Activated T-cell treated with anti-CD3 and anti-CD28 coated beads for 4 hours (primary cell): ENCODE data around the gene PRSS37.
"Not testable (repeated sequence)": the region's sequence is repeated elsewhere in the genome, so short reads cannot be mapped to it uniquely, and the experiment has no call there.

ENCODE experiments used
- DNase-seq: peaks from one replicate; pipeline ENCODE4 v3.0.0-alpha.2; 2020

The PRSS37 gene, protein sequence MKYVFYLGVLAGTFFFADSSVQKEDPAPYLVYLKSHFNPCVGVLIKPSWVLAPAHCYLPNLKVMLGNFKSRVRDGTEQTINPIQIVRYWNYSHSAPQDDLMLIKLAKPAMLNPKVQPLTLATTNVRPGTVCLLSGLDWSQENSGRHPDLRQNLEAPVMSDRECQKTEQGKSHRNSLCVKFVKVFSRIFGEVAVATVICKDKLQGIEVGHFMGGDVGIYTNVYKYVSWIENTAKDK

DNA sequence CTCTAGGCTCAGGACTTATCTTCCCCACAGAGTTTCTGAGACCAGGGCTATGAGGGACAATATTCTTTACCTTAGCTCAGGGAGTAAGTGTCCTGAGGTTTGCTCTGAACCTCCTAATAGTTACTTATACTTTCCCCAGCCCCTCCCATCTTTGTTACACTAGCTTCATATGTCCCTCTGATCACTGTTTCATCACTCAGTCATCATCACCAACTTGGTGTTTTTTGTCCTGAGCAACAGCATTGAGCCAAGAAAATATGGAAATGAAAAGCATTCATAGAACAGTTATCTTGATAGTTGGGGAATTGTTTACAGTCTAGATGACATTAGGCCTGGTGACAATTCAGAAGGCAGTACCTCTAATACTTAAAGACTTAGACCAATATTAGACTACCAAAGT lies at the start of gene PRSS37:
PRSS37 (minus strand) TSS at position 101 of the 400 bp plus-strand sequence. CDS start 436 bp downstream, outside the sequence.
- DNase-seq, result no peak

DNA sequence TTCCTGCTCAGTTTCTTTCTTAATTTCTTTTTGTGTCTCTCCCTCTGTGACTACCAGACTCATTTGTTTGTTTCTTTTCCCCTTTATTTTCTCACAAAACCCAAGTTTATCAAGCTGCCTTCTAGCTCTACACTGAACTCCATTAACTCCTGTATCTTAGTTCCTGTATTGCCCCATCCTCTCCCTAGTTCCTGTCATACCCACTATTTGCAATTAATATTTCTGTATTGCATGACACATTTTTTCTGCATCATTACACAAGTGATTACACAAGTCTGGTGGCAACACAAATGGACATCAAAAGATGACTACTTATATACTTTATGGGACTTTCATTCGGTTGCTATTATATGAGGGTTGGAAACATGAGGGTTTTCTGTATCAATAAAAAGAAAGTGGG lies 48.0 kb upstream of the PRSS37 start:
- DNase-seq, result no peak

DNA sequence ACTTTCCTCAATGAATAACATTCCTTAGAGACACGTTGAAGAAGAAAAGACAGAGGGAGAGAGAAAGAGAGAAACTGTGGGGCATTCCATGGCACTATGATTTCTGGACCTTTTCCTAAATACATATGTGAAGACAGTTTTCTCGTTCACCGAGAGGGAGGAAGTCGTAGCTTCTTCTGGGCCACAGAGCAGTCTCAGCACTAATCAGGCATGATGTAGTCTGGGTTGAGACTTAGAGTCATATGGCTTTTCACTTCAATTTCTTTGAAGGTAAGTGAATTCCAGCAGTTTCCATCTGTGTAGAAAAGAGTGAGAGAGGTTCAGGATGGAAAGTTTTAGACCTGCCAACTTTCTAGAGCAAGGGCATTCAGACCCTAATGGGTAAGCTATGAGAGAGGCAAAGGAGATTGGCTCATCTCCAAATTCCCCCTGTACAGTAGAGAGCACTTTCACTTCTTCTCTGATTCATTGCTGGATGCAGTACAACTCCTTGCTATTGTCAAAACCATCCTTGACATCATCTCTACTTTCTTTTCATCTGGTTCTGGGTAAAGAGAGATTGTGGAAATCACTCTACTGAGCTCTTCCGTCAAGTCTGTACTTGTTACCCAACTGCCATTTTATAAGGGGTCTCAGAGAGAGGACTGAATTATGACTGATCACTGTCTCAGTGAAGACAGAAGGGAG lies 43.4 kb upstream of the PRSS37 start:
- DNase-seq, result no peak

DNA sequence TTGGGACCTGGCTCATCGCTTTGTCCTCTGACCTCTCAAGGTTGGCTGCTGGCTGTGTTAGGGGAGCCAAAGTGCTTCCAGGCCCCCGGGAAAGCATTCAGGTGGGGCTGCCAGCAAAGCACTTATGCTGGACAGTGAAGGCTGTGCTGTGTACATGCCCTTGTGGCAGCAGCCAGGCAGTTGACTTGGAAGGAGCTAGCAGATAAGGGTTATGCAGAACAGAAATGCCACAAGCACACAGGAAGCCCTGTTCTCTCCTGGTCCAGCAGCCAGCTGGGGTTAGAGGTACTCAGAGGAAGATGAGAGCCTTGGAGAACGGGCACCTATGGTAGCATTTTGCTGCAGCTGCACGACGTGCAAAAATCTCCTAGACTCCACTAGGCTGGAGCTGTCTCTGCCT lies 39.7 kb upstream of the PRSS37 start:
- DNase-seq, result no peak

DNA sequence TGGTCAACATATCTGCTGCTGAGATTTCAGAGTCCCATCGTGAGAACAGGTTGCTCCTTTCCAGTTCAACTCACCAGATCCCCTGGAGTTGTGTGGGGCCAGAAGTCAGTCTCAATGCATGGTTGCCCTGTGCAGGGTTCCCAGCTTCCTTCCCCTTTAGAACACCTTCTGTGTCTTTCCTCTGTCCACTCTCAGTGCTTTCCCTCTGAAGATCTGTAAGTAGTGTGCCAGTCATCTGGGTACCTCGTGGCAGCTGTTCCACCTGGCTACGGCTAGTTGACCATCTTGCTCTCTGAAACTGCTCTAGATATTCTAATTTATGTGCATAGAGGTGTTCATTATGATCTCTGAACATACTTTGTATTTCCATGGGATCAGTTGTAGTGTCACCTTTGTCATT lies 36.1 kb upstream of the PRSS37 start:
- no peak for DNase-seq

DNA sequence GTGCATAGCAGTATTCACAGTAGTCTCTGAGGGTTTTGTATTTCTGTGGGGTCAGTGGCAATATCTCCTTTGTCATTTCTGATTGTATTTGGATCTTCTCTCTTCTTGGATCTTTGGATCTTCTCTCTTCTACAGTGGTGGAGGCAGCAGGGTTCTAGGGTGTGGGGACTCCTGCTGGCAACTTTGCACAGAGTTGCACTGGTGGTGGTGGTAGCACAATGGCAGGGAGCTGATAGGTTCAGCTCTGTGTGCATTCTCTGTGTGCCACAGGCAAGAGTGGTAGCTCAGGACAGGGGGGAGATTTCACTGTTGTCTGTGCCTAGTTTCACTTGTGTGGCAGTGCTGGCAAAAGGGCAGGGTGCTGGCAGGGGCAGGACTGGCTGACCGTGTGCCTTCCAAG lies 35.1 kb upstream of the PRSS37 start:
- DNase-seq, result no peak

DNA sequence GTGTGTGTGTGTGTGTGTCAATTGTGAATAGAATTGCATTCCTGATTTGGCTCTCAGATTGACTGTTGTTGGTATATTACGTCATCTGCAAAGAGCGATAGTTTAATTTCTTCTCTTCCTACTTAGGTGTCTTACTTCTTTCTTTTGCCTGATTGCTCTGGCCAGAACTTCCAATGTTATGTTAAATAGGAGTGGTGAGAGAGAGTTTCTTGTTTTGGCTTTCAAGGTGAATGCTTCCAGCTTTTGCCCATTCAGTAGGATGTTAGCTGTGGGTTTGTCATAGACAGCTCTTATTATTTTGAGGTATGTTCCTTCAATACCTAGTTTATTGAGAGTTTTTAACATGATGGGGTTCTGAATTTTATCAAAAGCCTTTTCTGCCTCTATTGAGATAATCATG lies 34.2 kb upstream of the PRSS37 start:
- no peak for DNase-seq

DNA sequence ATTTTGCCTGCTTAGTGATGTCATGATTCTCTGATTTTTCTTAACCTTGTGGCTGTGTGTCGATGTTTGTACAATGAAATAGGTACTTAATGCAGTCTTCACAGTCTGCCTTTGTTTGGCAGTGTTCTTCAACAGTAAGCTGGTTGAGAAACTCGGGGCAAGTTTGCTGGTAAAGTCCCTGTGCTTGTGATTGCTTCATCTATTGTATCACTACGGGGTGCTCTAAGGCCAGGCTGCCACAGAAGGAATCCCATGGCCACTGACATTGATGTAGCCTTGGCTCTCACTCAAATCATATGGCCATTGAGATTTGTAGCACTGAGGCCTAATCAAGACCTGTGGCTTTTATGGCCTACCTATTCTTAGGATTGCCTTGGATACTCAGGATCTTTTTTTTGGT lies 33.5 kb upstream of the PRSS37 start:
- no peak for DNase-seq

DNA sequence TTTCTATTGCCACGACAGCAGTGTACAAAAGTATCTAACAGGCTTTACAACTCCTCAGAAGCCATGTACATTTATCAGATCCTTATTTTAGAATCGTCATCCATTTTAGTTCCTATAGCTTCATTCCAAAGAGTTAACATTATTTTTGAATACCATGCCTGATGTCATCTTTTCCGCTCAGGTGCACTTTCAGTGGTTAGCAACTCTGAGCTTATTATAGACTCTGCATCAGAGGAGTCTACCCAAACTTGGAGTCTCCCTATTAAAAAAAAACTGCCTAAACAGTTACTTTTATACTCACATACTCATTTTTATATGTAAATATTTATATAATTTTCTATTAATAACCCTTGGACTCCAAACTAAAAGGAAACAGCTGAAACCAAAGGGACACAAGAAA lies 31.6 kb upstream of the PRSS37 start:
- DNase-seq, result no peak

DNA sequence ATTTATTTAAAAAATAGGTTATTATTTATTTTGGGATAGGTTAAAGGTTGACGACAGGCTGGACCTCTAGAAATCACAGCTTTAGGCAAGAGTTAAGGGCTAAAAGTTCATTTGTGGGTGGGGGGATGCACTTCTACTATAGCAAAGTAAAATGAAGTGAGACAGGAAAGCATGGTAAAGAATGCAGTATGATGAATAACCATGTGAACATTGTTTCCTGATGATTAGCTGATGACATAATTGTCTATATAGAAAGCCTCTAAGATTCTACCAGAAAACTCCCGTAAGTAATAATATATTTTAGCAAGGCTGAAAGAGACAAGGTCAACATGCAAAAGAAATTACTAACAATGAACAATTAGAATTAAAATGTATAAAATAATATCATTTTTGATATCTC lies 25.7 kb upstream of the PRSS37 start:
- no peak for DNase-seq

DNA sequence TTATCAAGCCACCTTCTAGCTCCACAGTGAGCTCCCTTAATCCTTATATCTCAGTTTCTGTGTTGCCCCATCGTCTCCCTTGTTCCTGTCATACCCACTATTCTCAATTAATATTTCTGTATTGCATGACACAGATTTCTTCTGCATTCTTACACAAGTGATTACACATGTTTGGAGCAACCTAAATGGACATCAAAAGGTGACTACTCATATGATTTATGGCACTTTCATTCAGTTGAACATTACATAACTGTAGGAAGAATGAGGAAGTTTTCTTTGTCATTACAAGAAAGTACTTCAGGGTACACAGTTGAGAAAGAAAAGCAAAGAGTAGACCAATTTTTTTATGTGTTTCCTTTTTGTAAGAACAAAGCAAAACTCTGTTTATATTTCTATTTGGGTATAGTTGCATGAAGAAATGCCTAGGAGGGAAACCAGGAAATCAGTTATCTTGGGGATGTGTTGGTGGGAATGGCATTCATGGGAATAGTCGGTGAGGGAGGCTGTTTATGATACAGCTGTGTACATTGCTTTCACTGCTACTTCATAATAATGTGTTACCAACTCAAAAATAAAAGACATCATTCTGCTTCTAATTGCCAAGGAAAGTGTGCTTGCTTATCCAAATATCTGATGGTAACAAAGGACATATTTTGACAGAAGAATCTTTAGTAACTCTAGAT lies 23.6 kb upstream of the PRSS37 start:
- no peak for DNase-seq

DNA sequence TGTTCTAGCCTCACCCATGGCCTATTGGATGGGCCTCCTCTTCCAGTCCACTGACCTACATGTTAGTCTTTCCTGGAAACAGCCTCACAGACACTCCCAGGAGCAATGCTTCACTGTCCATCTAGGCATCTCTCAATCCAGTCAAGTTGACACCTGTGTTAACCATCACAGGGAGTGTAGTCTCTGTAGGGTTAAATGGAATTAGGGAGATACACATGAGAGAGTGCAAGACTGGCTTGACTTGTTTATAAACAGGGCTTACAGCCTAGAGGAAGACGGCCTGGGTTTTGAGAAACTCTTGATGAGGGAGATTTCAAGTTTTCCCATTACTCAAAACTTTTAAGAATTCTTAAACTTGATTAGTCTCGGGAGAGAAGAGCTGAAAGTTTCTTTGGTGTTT lies 18.9 kb upstream of the PRSS37 start:
- DNase-seq, result no peak

DNA sequence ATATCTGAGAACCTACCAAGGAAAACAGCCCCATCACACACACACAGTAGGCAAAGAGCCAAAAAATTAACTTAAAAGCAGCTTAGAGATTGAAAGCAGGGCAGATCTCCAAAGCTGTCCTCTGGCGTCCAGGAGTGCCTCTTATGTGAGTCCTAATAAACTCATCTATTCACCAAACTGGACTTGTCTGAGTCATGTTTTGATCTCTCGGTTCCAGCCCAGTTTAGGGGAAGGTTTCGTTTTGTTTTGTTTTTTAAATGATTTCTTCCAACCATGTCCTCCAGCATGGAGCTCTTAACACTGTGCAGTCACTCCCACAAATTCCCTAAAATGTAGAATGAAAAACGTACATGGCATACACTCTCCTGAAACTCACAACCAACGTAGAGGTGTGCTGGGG lies 6.7 kb upstream of the PRSS37 start:
- DNase-seq, result no peak

DNA sequence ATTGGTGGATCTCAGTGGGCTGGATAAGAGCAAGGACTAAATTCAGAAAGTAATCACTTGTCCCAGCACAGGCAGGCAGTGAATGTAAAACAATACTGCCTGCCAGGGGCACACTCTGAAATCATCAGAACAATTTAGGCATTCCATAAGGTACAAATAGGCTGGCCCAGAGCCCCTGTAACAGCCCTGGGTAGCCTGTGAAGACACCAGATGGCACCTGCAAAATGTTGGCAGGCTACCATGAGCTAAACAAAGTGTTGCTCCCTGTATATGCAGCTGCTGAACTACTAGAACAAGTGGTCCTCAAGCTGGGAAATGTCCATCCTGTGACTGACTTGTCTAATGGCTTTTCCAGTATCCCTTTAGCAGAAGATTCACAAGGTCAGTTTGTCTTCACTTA lies 3.0 kb upstream of the PRSS37 start:
- DNase-seq, result no peak

DNA sequence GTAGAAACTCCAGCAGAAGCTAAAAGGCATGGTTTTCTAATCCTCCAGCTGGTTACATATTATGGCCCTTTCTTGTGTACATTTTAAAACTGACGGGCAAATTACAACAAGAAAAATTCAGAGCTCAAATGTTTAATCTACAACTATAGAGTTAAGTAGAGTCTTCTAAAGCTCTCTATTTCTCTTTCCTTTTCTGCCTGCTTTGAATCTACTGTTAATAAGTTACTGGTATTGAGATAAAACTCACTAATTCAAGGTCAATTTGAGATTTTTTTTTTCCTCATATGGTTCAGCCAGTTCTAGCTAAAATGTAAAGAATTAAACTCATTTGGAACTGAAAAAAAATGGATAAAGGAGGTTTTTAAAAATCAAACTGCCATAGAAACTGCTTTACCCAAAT lies 1.6 kb upstream of the PRSS37 start:
- no peak for DNase-seq

DNA sequence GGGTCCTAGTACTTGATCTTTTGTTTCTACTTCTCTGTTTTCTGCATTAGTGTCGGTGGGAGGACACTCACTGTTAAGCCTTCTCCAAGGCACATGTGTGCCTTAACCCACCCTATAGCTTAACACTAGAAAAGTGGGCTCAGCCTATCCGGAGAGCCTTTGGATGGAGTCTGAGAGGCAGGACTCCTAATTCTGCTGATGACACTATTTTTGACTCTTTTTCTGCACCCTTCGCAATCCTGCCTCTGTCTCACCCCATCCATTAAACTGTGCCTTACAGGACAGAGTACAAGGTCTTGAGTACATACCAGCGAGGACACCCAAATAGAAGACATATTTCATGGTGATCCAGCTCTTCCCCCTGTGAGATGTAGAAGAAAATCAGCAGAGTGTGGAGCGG lies 577 bp downstream of the PRSS37 start:
- DNase-seq, result no peak

DNA sequence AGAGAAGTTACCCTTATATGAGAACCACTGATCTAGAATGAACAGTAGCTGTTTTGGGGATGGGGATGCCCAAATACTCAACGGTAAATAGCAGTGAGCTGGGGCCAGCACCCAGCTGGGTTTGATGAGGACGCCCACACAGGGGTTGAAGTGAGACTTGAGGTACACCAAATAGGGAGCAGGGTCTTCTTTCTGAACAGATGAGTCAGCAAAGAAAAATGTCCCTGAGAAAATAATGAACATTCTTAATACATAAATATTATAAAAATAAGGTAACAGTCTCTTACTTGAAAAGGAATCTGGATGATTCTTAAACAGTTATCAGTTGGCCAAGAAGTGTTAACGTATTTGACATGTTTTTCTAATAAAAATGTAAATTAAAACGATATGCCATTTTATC lies 2.0 kb downstream of the PRSS37 start:
- no peak for DNase-seq

DNA sequence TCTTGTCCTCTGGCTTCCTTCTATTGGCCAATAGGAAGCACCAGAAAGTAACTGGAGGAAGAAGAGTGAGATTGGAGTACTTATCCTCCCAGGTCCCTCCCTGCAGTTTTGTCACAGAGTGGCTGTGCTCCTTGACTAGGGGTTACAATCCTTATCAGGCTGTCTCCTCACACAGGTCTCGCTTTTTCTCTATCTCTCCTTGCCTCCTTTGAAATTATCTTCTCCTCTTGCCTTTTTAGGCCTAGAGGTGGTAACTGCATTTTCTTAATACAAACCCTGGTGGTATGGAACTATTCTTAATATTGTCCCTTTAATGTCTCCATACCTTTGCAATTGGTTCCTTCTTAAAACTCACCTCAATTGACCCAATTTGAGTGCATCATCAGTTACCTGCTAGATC lies 2.7 kb downstream of the PRSS37 start:
- no peak for DNase-seq

DNA sequence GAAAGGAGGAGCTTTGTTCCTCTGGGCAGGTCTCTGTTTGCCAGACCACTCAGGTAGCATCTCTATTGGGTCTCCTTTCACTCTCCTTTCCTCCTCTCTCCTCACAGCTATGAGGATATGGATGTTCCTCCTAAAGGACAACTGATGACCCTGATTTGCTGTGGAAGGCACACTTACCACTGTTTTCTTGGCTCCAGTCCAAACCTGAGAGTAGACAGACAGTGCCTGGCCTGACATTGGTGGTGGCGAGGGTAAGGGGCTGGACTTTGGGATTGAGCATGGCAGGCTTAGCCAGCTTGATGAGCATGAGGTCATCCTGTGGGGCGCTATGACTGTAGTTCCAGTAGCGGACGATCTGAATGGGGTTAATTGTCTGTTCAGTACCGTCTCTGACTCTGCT lies 3.6 kb downstream of the PRSS37 start:
- no peak for DNase-seq

DNA sequence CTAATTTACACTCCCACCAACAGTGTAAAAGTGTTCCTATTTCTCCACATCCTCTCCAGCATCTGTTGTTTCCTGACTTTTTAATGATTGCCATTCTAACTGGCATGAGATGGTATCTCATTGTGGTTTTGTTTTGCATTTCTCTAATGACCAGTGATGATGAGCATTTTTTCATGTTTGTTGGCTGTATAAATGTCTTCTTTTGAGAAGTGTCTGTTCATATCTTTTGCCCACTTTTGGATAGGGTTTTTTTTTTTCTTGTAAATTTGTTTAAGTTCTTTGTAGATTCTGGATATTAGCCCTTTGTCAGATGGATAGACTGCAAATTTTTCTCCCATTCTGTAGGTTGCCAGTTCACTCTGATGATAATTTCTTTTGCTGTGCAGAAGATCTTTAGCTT lies 18.9 kb downstream of the PRSS37 start:
- DNase-seq, result not testable (repeated sequence)

DNA sequence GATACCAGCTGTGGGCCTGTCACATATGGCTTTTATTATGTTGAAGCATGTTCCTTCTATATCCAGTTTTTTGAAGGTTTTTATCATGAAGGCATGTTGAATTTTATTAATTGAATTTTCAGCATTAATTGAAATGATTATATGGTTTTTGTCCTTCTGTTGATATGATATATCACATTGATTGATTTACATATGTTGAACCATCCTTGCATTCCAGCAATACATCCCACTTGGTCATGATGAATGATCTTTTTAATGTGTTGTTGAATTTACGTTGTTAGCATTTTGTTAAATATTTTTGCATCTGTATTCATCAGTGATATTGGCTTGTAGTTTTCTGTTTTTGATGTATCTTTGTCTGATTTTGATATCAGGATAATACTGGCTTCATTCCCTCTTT lies 21.2 kb downstream of the PRSS37 start:
- DNase-seq, result no peak

DNA sequence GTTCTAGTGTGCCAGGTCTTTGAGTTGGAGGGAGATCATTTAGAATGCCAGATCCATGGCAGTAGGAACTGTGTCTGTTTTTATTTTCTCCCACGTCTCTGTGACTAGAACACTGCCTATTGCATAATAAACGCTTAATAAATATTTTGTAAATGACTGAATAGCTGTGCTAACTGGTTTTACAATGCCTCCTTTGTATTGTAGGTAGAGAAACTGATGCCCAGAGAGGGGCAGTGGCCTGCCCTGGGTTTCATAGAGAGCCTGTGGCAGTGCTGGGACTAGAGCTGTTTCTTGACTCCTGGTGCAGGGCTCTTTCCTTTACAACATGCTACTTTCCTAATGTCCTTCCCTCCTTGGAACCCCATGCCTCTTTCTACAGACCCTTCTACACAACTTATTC lies 48.8 kb downstream of the PRSS37 start:
- DNase-seq, result no peak

DNA sequence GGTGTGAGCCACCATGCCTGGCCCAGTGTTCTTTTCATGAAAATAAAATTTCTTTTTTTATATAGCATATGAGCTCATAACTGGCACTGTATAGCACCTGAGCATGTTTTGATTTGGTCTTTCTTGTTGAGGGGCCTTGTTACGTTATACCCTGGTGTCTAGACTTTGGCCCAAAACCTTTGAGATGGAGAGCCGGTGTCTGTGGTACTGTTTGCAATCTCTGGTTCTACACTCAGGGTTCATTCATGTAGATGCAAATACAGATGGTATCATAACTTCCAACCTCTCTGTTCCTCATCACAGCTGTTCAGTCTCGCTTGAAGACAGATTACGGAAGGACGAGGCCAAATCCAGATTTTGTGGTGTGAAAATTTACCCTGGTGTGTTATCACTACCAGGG lies 51.4 kb downstream of the PRSS37 start, which contains the start of gene TAS2R5:
TAS2R5 (plus strand) TSS at position 301 of the 400 bp plus-strand sequence. CDS start 145 bp downstream, outside the sequence.
- DNase-seq, result no peak

DNA sequence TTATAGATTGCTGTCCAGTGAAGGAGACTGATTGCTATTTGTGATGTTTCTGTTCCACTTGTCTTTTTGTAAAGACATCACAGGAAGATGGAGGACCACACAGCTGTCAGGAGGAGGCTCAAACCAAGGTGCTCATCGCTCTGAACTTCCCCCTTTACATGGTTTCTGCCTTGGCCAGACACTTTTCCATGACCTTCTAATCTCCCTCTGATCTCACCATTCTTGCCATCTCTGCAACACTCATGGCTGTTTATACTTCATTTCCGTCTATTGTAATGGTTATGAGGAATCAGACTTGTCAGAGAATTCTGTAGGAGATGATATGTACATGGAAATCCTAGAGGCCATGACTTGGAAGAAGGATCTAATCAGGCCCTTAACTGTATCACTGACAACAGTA lies 53.0 kb downstream of the PRSS37 start:
- DNase-seq, result no peak
